Forelimb muscle (tissue), 1 donor: Measurements from ENCODE around the gene TULP4. TPM values are rescaled to one million over a fixed set of nuclear protein-coding genes. Genes with fewer than 3 reads are reported as not detected.
"Not testable (repeated sequence)": the region's sequence is repeated elsewhere in the genome, so short reads cannot be mapped to it uniquely, and the experiment has no call there.

Experiments used
- DNase-seq: peaks from one replicate; pipeline ENCODE4 v3.0.0-alpha.2; 2013; ENCODE audit warnings: low read depth
- polyA plus RNA-seq: library from polyadenylated mRNA; unstranded; fragments of 120-200 nt; gene quantifications from one replicate; pipeline ENCODE4 v1.2.1, GENCODE V29; 2013; ENCODE audit not compliant: insufficient read length

The TULP4 gene
- polyA plus RNA-seq, 1 donor: 16.0 TPM

GRCh38 chr6:158328952-158329351, 16.7 kb downstream of the TULP4 start:
- DNase-seq: no peak

GRCh38 chr6:158329531-158329930, 17.3 kb downstream of the TULP4 start:
- DNase-seq: no peak

- DNase-seq: no peak
Measured at GRCh38 chr6:158330016-158330415, 17.8 kb downstream of the TULP4 start.

- DNase-seq: no peak
Measured at GRCh38 chr6:158332237-158332636, 20.0 kb downstream of the TULP4 start.

GRCh38 chr6:158333094-158333493, 20.8 kb downstream of the TULP4 start:
- no peak for DNase-seq

- no peak for DNase-seq
Measured at GRCh38 chr6:158334534-158334933, 22.3 kb downstream of the TULP4 start.

GRCh38 chr6:158337332-158337731, 25.1 kb downstream of the TULP4 start:
- no peak for DNase-seq

GRCh38 chr6:158338311-158339112, 26.2 kb downstream of the TULP4 start:
- no peak for DNase-seq

GRCh38 chr6:158339197-158339596, 26.9 kb downstream of the TULP4 start:
- DNase-seq: not testable (repeated sequence)

GRCh38 chr6:158340252-158340651, 28.0 kb downstream of the TULP4 start:
- DNase-seq: no peak

- no peak for DNase-seq
Measured at GRCh38 chr6:158344534-158344933, 32.3 kb downstream of the TULP4 start.

GRCh38 chr6:158345444-158345843, 33.2 kb downstream of the TULP4 start:
- DNase-seq: not testable (repeated sequence)

GRCh38 chr6:158347335-158347734, 35.1 kb downstream of the TULP4 start:
- no peak for DNase-seq

GRCh38 chr6:158348737-158349504, 36.7 kb downstream of the TULP4 start:
- DNase-seq: not testable (repeated sequence)

- DNase-seq: not testable (repeated sequence)
Measured at GRCh38 chr6:158349505-158350275, 37.4 kb downstream of the TULP4 start.

GRCh38 chr6:158350731-158351130, 38.5 kb downstream of the TULP4 start:
- DNase-seq: not testable (repeated sequence)

GRCh38 chr6:158353883-158354877, 41.9 kb downstream of the TULP4 start:
- no peak for DNase-seq

- DNase-seq: no peak
Measured at GRCh38 chr6:158356586-158357546, 44.6 kb downstream of the TULP4 start.

- DNase-seq: no peak
Measured at GRCh38 chr6:158357570-158358216, 45.4 kb downstream of the TULP4 start.
